Measurements from ENCODE around the gene KHDRBS2.

Gene KHDRBS2

DNA sequence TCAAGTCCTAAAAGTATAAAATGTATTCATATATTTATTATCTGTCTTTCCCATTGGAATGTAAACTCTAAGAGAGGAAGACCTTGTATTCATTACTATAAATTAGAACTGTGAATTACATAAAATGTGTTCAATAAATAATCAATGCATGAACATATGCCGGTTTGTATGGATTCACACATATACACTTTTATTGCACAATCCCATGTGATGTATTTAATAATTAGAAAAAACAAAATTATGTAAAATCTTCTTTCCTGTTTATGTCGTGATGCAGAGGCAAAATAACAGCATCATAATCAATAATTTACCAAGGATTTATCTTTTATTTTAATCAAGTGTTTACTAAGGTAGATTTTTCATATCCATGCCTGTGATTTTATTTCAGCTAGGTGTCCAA is 240.5 kb downstream of the KHDRBS2 start:
- Histone ChIP-seq H3K4me2 (no peak overlapping the region), H3K4me1 (peaks cover 0 to 8% (median 0%) of the 10 kb centered on the region in 10 experiments; a peak in 1 of 20 replicates), H3K9me3 (replicated peaks in 1 of 11) (no peaks in the 10 kb centered on the region), H3K9ac (no peak overlapping the region), H3K4me3 (no peak overlapping the region), H3K36me3 (no peaks in the 10 kb centered on the region), H3K27ac (no peak overlapping the region), H3K27me3 (no peaks in the 10 kb centered on the region), H4K20me1 (no peaks in the 10 kb centered on the region)
- TF ChIP-seq Cebpa-rat (IDR thresholded peaks at IDR 0.05): no peak

GRCh38 chr6:62043084-62043483 is 242.9 kb downstream of the KHDRBS2 start:
- H3K36me3 ChIP-seq: no peaks in the 10 kb centered on the region
- TF ChIP-seq Cebpa-rat (IDR thresholded peaks at IDR 0.05): no peak
- no peaks in the 10 kb centered on the region for H3K9me3 ChIP-seq (replicated peaks in 1 of 11)
- no peak overlapping the region for H3K27ac ChIP-seq
- peaks cover 0 to 8% (median 0%) of the 10 kb centered on the region in 10 experiments; a peak in 1 of 20 replicates for H3K4me1 ChIP-seq
- H3K27me3 ChIP-seq: no peaks in the 10 kb centered on the region
- H4K20me1 ChIP-seq: no peaks in the 10 kb centered on the region
- no peak overlapping the region for H3K9ac ChIP-seq
- H3K4me3 ChIP-seq: no peak overlapping the region
- H3K4me2 ChIP-seq: peak overlapping the region in 1 of 11 experiments; percentile 23; a peak in 1 of 22 replicates

GRCh38 chr6:62042429-62042828 is 243.6 kb downstream of the KHDRBS2 start:
- no peak for TF ChIP-seq Cebpa-rat (IDR thresholded peaks at IDR 0.05)
- no peak overlapping the region for H3K4me3 ChIP-seq
- H3K4me2 ChIP-seq: no peak overlapping the region
- H3K4me1 ChIP-seq: peaks cover 0 to 8% (median 0%) of the 10 kb centered on the region in 10 experiments; a peak in 1 of 20 replicates
- no peaks in the 10 kb centered on the region for H3K27me3 ChIP-seq
- H3K9me3 ChIP-seq (replicated peaks in 1 of 11): no peaks in the 10 kb centered on the region
- H4K20me1 ChIP-seq: no peaks in the 10 kb centered on the region
- no peak overlapping the region for H3K9ac ChIP-seq
- H3K27ac ChIP-seq: no peak overlapping the region
- H3K36me3 ChIP-seq: no peaks in the 10 kb centered on the region

- no peak overlapping the region for H3K27ac ChIP-seq
Observed at GRCh38 chr6:62039605-62040004, 246.4 kb downstream of the KHDRBS2 start.

DNA sequence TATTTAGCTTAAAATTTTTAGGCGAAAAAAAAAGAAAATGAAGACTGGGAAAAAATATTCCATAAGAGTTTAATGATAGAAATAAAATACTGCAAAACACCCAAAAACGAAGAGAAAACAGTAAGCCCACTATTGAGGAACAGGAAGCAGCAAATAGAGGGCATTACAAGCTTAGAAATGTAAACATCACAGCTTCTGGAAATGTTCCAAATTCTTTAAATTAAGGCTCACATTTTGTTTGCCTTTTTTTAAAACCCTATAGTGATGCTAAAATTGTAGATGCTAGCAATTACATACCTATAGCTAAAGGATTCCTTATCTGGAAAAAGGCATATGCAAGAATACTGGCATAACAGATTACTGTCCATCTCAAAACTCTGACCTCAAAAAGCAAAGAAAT is 248.6 kb downstream of the KHDRBS2 start:
- no peak overlapping the region for H3K4me2 ChIP-seq
- H3K4me1 ChIP-seq: no peaks in the 10 kb centered on the region
- H4K20me1 ChIP-seq: no peaks in the 10 kb centered on the region
- H3K27ac ChIP-seq: no peak overlapping the region
- H3K4me3 ChIP-seq: no peak overlapping the region
- no peak overlapping the region for H3K9ac ChIP-seq
- no peaks in the 10 kb centered on the region for H3K36me3 ChIP-seq
- H3K9me3 ChIP-seq (replicated peaks in 1 of 11): no peaks in the 10 kb centered on the region
- H3K27me3 ChIP-seq: no peaks in the 10 kb centered on the region
- TF ChIP-seq Cebpa-rat (IDR thresholded peaks at IDR 0.05): no peak

More at GRCh38 chr6:62039605-62040004, 246.4 kb downstream of the KHDRBS2 start:
- no peak overlapping the region for H3K4me2 ChIP-seq
- no peaks in the 10 kb centered on the region for H4K20me1 ChIP-seq
- TF ChIP-seq Cebpa-rat (IDR thresholded peaks at IDR 0.05): no peak
- H3K9me3 ChIP-seq (replicated peaks in 1 of 11): no peaks in the 10 kb centered on the region
- peaks cover 0 to 8% (median 0%) of the 10 kb centered on the region in 10 experiments; a peak in 1 of 20 replicates for H3K4me1 ChIP-seq
- no peaks in the 10 kb centered on the region for H3K36me3 ChIP-seq
- H3K27me3 ChIP-seq: no peaks in the 10 kb centered on the region
- H3K9ac ChIP-seq: no peak overlapping the region
- no peak overlapping the region for H3K4me3 ChIP-seq

GRCh38 chr6:62035952-62036351 is 250.1 kb downstream of the KHDRBS2 start:
- no peaks in the 10 kb centered on the region for H4K20me1 ChIP-seq
- H3K9me3 ChIP-seq (replicated peaks in 1 of 11): no peaks in the 10 kb centered on the region
- H3K4me3 ChIP-seq: no peak overlapping the region
- no peak overlapping the region for H3K9ac ChIP-seq
- H3K4me2 ChIP-seq: no peak overlapping the region
- H3K27ac ChIP-seq: no peak overlapping the region
- H3K27me3 ChIP-seq: no peaks in the 10 kb centered on the region
- no peak for TF ChIP-seq Cebpa-rat (IDR thresholded peaks at IDR 0.05)
- no peaks in the 10 kb centered on the region for H3K36me3 ChIP-seq
- H3K4me1 ChIP-seq: no peaks in the 10 kb centered on the region

GRCh38 chr6:62013719-62014118 is 272.3 kb downstream of the KHDRBS2 start:
- Histone ChIP-seq H3K9ac (no peak overlapping the region), H3K27ac (no peak overlapping the region), H3K4me3 (no peak overlapping the region), H4K20me1 (no peaks in the 10 kb centered on the region), H3K4me1 (peaks cover 0 to 9% (median 5%) of the 10 kb centered on the region in 10 experiments; a peak in 12 of 20 replicates), H3K27me3 (no peaks in the 10 kb centered on the region), H3K4me2 (peak overlapping the region in 8 of 11 experiments; percentile 7 to 54 (median 42); a peak in 13 of 22 replicates), H3K9me3 (replicated peaks in 1 of 11) (peaks cover 3 to 14% (median 10%) of the 10 kb centered on the region in 11 experiments; a peak in 19 of 22 replicates), H3K36me3 (no peaks in the 10 kb centered on the region)
- no peak for TF ChIP-seq Cebpa-rat (IDR thresholded peaks at IDR 0.05)

DNA sequence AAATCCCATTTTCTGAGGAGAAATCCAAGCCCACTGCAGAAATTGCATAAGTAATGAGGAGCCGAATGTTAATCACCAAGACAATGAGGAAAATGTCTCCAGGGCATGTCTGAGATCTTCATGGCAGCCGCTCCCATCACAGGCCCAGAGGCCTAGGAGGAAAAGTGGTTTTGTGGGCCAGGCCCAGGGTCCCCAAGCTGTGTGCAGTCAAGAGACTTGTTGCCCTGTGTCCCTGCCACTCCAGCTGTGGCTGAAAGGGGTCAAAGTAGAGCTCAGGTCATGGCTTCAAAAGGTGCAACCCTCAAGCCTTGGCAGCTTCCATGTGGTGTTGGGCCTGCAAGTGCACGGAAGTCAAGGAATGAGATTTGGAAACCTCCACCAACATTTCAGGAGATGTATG is 276.6 kb downstream of the KHDRBS2 start:
- no peaks in the 10 kb centered on the region for H4K20me1 ChIP-seq
- H3K9ac ChIP-seq: no peak overlapping the region
- H3K4me2 ChIP-seq: no peak overlapping the region
- peaks cover 0 to 9% (median 5%) of the 10 kb centered on the region in 10 experiments; a peak in 12 of 20 replicates for H3K4me1 ChIP-seq
- H3K9me3 ChIP-seq (replicated peaks in 1 of 11): peaks cover 7 to 18% (median 14%) of the 10 kb centered on the region in 11 experiments; a peak in 19 of 22 replicates
- H3K36me3 ChIP-seq: no peaks in the 10 kb centered on the region
- no peak overlapping the region for H3K4me3 ChIP-seq
- H3K27ac ChIP-seq: no peak overlapping the region
- no peak for TF ChIP-seq Cebpa-rat (IDR thresholded peaks at IDR 0.05)
- no peaks in the 10 kb centered on the region for H3K27me3 ChIP-seq

- Histone ChIP-seq H3K27ac (no peak overlapping the region), H3K4me2 (no peak overlapping the region), H3K9ac (no peak overlapping the region), H3K9me3 (replicated peaks in 1 of 11) (no peaks in the 10 kb centered on the region), H3K27me3 (no peaks in the 10 kb centered on the region), H3K36me3 (no peaks in the 10 kb centered on the region), H3K4me3 (no peak overlapping the region), H3K4me1 (no peaks in the 10 kb centered on the region), H4K20me1 (no peaks in the 10 kb centered on the region)
- TF ChIP-seq Cebpa-rat (IDR thresholded peaks at IDR 0.05): no peak
Observed at GRCh38 chr6:61989616-61990015, 296.4 kb downstream of the KHDRBS2 start.

GRCh38 chr6:61980622-61981021 is 305.4 kb downstream of the KHDRBS2 start:
- Histone ChIP-seq H3K4me2 (no peak overlapping the region), H4K20me1 (no peaks in the 10 kb centered on the region), H3K9me3 (replicated peaks in 1 of 11) (no peaks in the 10 kb centered on the region), H3K4me3 (no peak overlapping the region), H3K4me1 (no peaks in the 10 kb centered on the region), H3K27me3 (no peaks in the 10 kb centered on the region), H3K27ac (no peak overlapping the region), H3K36me3 (no peaks in the 10 kb centered on the region), H3K9ac (no peak overlapping the region)
- no peak for TF ChIP-seq Cebpa-rat (IDR thresholded peaks at IDR 0.05)
